GM21737 (cell line): ENCODE measurements around the gene FAM181A.

Experiments
- ATAC-seq: cut with Tn5 transposase; IDR thresholded peaks from one replicate; pipeline ENCODE4 v1.9.1; 2021; ENCODE audit warnings: mild to moderate bottlenecking, moderate library complexity; ENCODE audit not compliant: unreplicated experiment

The FAM181A gene

GRCh38 chr14:93947282-93947681 is 20.1 kb downstream of the FAM181A start:
- no peak for ATAC-seq

- no peak for ATAC-seq
Observed at GRCh38 chr14:93949511-93950075, 22.4 kb downstream of the FAM181A start.

GRCh38 chr14:93950948-93951634 is 23.9 kb downstream of the FAM181A start:
- no peak for ATAC-seq

- no peak for ATAC-seq
Observed at GRCh38 chr14:93951635-93952540, 24.7 kb downstream of the FAM181A start.

- no peak for ATAC-seq
Observed at GRCh38 chr14:93952829-93953228, 25.7 kb downstream of the FAM181A start.

GRCh38 chr14:93953263-93953662 is 26.1 kb downstream of the FAM181A start:
- no peak for ATAC-seq

GRCh38 chr14:93953739-93954515 is 26.8 kb downstream of the FAM181A start:
- ATAC-seq: no peak

GRCh38 chr14:93954516-93954830 is 27.3 kb downstream of the FAM181A start:
- no peak for ATAC-seq

GRCh38 chr14:93954900-93955849 is 28.0 kb downstream of the FAM181A start:
- ATAC-seq: no peak

GRCh38 chr14:93955850-93956481 is 28.8 kb downstream of the FAM181A start:
- ATAC-seq: no peak

GRCh38 chr14:93956514-93957332 is 29.6 kb downstream of the FAM181A start:
- no peak for ATAC-seq

GRCh38 chr14:93957333-93957710 is 30.2 kb downstream of the FAM181A start:
- ATAC-seq: no peak

GRCh38 chr14:93957751-93958566 is 30.8 kb downstream of the FAM181A start:
- no peak for ATAC-seq

- ATAC-seq: no peak
Observed at GRCh38 chr14:93958567-93959238, 31.6 kb downstream of the FAM181A start.

- ATAC-seq: peak; percentile 70
Observed at GRCh38 chr14:93959239-93960107, 32.3 kb downstream of the FAM181A start.

GRCh38 chr14:93960108-93960475 is 32.9 kb downstream of the FAM181A start:
- ATAC-seq: no peak
